Measurements from ENCODE around the gene THRA. TPM values are rescaled to one million over a fixed set of nuclear protein-coding genes. Genes with fewer than 3 reads are reported as not detected.

The THRA gene
- total and polyA plus RNA-seq, 2 of the 8 experiments (the other 6 are each of a cell fraction or from before 2014, with no cell fraction given), result 6.4 to 10.2 TPM

- no peak overlapping the region for H2AK5ac ChIP-seq (ENCODE audit: low read depth, low read length)
- WGBS, 2 experiments (ENCODE audit: extremely low coverage in 1 of 2, insufficient coverage in 1 of 2, insufficient read length in 1 of 2, insufficient replicate concordance in 2 of 2, low coverage in 1 of 2, low lambda C conversion rate in 2 of 2, missing lambda C conversion rate in 1 of 2), result 45% methylated on average over 9 of the region's 10 CpGs; no CpG with 5 or more reads in 1 of the 2 experiments
- H3K14ac ChIP-seq (ENCODE audit: insufficient read length), result no peak overlapping the region
Measured at GRCh38 chr17:40064971-40065768, 2.4 kb downstream of the THRA start.

More at GRCh38 chr17:40064971-40065768, 2.4 kb downstream of the THRA start:
- Histone ChIP-seq H3K4me2 (ENCODE audit: insufficient read depth in 1 of 2, low read depth in 2 of 2, low read length in 2 of 2) (peak overlapping the region; percentile 40 to 75), H3K23me2 (ENCODE audit: low read depth, low read length) (peaks cover 10% of the 10 kb centered on the region), H3K18ac (ENCODE audit: extremely low read depth, low read length) (peak overlapping the region; percentile 48; the same call in 1 of the 2 replicates), H2AFZ (ENCODE audit: low read length) (no peak overlapping the region), H2BK120ac (replicated peaks; ENCODE audit: low read depth, low read length) (no peak overlapping the region), H4K91ac (replicated peaks; ENCODE audit: insufficient read length, low read length) (no peak overlapping the region), H2BK5ac (ENCODE audit: low read depth, low read length) (no peak overlapping the region), H2BK12ac (ENCODE audit: low read depth, low read length) (0 out of 2 replicates have a peak overlapping the region, but pooled peaks have one; percentile 75), H3K56ac (replicated peaks; ENCODE audit: insufficient read length, low read depth, low read length) (no peak overlapping the region), H3K4me1 (replicated peaks in 1 of 4; ENCODE audit: control insufficient read depth in 3 of 4, insufficient read depth in 4 of 4, low read length in 3 of 4) (peaks cover 31 to 67% (median 47%) of the 10 kb centered on the region in 4 experiments), H3K9ac (replicated peaks in 1 of 4; ENCODE audit: extremely low read depth in 1 of 4, low read depth in 3 of 4, low read length in 3 of 4) (no peak overlapping the region), H3K9me3 (ENCODE audit: insufficient read depth in 2 of 2, low read depth in 1 of 2, low read length in 1 of 2) (no peaks in the 10 kb centered on the region), H3K79me1 (ENCODE audit: low read depth, low read length) (peaks cover 10% of the 10 kb centered on the region; the same call in 1 of the 2 replicates), H3K79me2 (ENCODE audit: control insufficient read depth in 1 of 2, insufficient read depth in 2 of 2, low read length in 2 of 2) (no peaks in the 10 kb centered on the region), H3K27me3 (replicated peaks in 1 of 4; ENCODE audit: control insufficient read depth in 3 of 4, extremely low read depth in 1 of 4, insufficient read depth in 3 of 4, low read length in 3 of 4) (peaks cover 0 to 15% (median 10%) of the 10 kb centered on the region in 4 experiments; a peak in 6 of 7 replicates), H3K23ac (ENCODE audit: insufficient read length) (no peak overlapping the region), H4K5ac (ENCODE audit: insufficient read length, low read depth, low read length) (no peak overlapping the region), H3K4ac (replicated peaks; ENCODE audit: insufficient read length, low read depth, low read length) (no peak overlapping the region), H4K20me1 (replicated peaks in 1 of 2; ENCODE audit: control insufficient read depth in 1 of 2, insufficient read depth in 2 of 2, low read length in 2 of 2) (peaks cover 0 to 9% of the 10 kb centered on the region in 2 experiments), H4K8ac (ENCODE audit: extremely low read depth, insufficient read depth, low read length) (no peak overlapping the region), H2BK15ac (ENCODE audit: low read length) (no peak overlapping the region; the same call in 1 of the 2 replicates), H3K27ac (ENCODE audit: low read depth, low read length) (no peak overlapping the region), H3K36me3 (ENCODE audit: control insufficient read depth in 2 of 4, insufficient read depth in 4 of 4, low read length in 3 of 4) (no peaks in the 10 kb centered on the region), H2BK20ac (ENCODE audit: low read length) (no peak overlapping the region), H3K4me3 (ENCODE audit: extremely low read depth in 1 of 4, insufficient read depth in 2 of 4, low read depth in 3 of 4, low read length in 4 of 4) (peak overlapping the region in 1 of 4 experiments; percentile 18; a peak in 3 of 8 replicates)
- CTCF ChIA-PET (ENCODE audit: partially characterized antibody), result interaction anchor here (0.7 to 38.4 kb wide), 14 partner anchors 9 to 252 kb away, joined by 3 to 876 read pairs (median 4); partner anchors contain the start of genes CSF3 and NR1D1
- POLR2A ChIA-PET (ENCODE audit: partially characterized antibody), result interaction anchor here (0.6 to 5.8 kb wide), 18 partner anchors 9 to 580 kb away, joined by 3 to 64 read pairs (median 4); partner anchors contain the start of genes CASC3, MED24, MSL1 and NR1D1
- FAIRE-seq (no peak), DNase-seq (ENCODE audit: low read depth in 1 of 2, low spot score in 2 of 2) (no peak)
- TF ChIP-seq RXRA (IDR thresholded peaks at IDR 0.05; ENCODE audit: insufficient read depth, low read depth, low read length) (0 out of 2 replicates have a peak, but pooled peaks have one; percentile 57), CREB1 (IDR thresholded peaks at IDR 0.05) (no peak)

Data from H1 (cell line).